ENCODE results near the gene AGBL4. TPM values are rescaled to one million over a fixed set of nuclear protein-coding genes. Genes with fewer than 3 reads are reported as not detected.

The AGBL4 gene
- total RNA-seq, 1 donor from 2014 or later = not detected

DNA sequence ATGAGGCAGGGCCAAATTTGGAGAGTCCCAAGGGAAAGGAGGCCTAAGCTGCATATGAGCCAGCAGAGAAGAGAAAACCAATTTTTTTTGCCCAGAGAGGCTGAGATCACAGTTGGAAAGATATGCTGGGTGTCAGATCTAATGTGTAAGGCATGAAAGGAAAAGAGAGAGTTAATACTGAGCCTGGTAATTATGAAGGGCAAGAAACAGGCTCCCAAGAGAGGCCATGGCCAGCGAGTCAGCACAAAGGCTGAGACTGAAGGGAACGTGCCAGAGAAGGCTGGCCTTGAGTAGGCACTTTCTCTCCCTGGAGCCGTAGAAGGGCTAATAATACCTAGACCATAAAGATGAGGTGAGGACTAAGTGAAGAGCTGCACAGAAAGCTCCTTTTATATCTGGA lies 1215.3 kb downstream of the AGBL4 start:
- intact Hi-C loops (cut with DNase I) = no loop called here
- Histone ChIP-seq H3K9me3 (no peaks in the 10 kb centered on the region), H3K4me1 (peaks cover 5 to 18% of the 10 kb centered on the region in 2 donors), H3K36me3 (no peaks in the 10 kb centered on the region), H3K4me3 (no peak overlapping the region), H3K27me3 (no peaks in the 10 kb centered on the region), H3K27ac (peak overlapping the region; percentile 38 to 62)
- no peak for TF ChIP-seq CTCF (IDR thresholded peaks at IDR 0.05)
- peak in 1 of 2 donors; percentile 63 for DNase-seq (ENCODE audit: low spot score in 2 of 2)

GRCh38 chr1:48807554-48808260 lies 1216.0 kb downstream of the AGBL4 start:
- DNase-seq (ENCODE audit: low spot score in 2 of 2) = no peak
- no peaks in the 10 kb centered on the region for H3K36me3 ChIP-seq
- peak overlapping the region; percentile 38 to 62 for H3K27ac ChIP-seq
- no peak overlapping the region for H3K4me3 ChIP-seq
- TF ChIP-seq CTCF (IDR thresholded peaks at IDR 0.05) = no peak
- peaks cover 5 to 18% of the 10 kb centered on the region in 2 donors for H3K4me1 ChIP-seq
- H3K27me3 ChIP-seq = no peaks in the 10 kb centered on the region
- intact Hi-C loops (cut with DNase I) = no loop called here
- no peaks in the 10 kb centered on the region for H3K9me3 ChIP-seq

DNA sequence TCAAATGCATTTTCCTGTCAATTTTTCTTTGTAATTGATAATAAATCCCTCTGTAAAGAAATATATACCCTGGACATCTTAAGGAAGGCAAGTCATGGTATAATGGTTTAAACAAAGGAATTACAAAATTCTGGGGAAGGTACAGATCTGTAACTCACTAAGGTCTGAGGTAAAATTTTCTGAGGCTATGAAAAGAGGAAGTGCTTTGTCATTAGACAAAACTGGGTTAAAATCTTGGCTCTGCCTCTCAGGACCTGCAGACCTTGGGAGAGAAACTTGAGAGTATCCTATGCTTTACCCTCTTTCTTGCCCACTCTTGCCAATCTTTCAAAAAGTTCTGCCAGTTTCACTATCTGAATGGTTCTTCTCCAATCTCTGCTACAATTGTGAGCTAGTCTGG lies 1220.3 kb downstream of the AGBL4 start:
- Histone ChIP-seq H3K9me3 (no peaks in the 10 kb centered on the region), H3K4me1 (peaks cover 0 to 9% of the 10 kb centered on the region in 2 donors), H3K27ac (no peak overlapping the region), H3K4me3 (no peak overlapping the region), H3K27me3 (no peaks in the 10 kb centered on the region), H3K36me3 (no peaks in the 10 kb centered on the region)
- no peak for DNase-seq (ENCODE audit: low spot score in 2 of 2)
- intact Hi-C loops (cut with DNase I) = no loop called here
- no peak for TF ChIP-seq CTCF (IDR thresholded peaks at IDR 0.05)

GRCh38 chr1:48794816-48795215 lies 1228.9 kb downstream of the AGBL4 start:
- no peaks in the 10 kb centered on the region for H3K9me3 ChIP-seq
- H3K27me3 ChIP-seq = no peaks in the 10 kb centered on the region
- no peak overlapping the region for H3K4me3 ChIP-seq
- H3K27ac ChIP-seq = no peak overlapping the region
- H3K36me3 ChIP-seq = no peaks in the 10 kb centered on the region
- H3K4me1 ChIP-seq = peaks cover 0 to 3% of the 10 kb centered on the region in 2 donors
- TF ChIP-seq CTCF (IDR thresholded peaks at IDR 0.05) = no peak
- intact Hi-C loops (cut with DNase I) = no loop called here
- DNase-seq (ENCODE audit: low spot score in 2 of 2) = no peak

- no peak for TF ChIP-seq CTCF (IDR thresholded peaks at IDR 0.05)
- peaks cover 0 to 3% of the 10 kb centered on the region in 2 donors for H3K4me1 ChIP-seq
- intact Hi-C loops (cut with DNase I) = no loop called here
- H3K27me3 ChIP-seq = no peaks in the 10 kb centered on the region
- no peaks in the 10 kb centered on the region for H3K36me3 ChIP-seq
- no peak overlapping the region for H3K4me3 ChIP-seq
- no peaks in the 10 kb centered on the region for H3K9me3 ChIP-seq
- DNase-seq (ENCODE audit: low spot score in 2 of 2) = no peak
- no peak overlapping the region for H3K27ac ChIP-seq
Measured at GRCh38 chr1:48793863-48794262, 1229.9 kb downstream of the AGBL4 start.
